Hepatocyte (in vitro differentiated cells): ENCODE data around the gene FBXW2. TPM values are rescaled to one million over a fixed set of nuclear protein-coding genes. Genes with fewer than 3 reads are reported as not detected.

ENCODE experiments used
- DNase-seq: peaks from one replicate; pipeline ENCODE4 v3.0.0-alpha.2; 2016; ENCODE audit warnings: low spot score
- H2AFZ ChIP-seq: fragments of 200-600 bp; sonication (generic); 2 replicates; pipeline ENCODE4 v1.6.0; 2016; ENCODE audit warnings: antibody characterized with exemption, mild to moderate bottlenecking
- H3K27ac ChIP-seq: fragments of 200-600 bp; sonication (generic); 2 replicates; pipeline ENCODE4 v1.5.1; 2016; ENCODE audit warnings: mild to moderate bottlenecking
- H3K27me3 ChIP-seq: fragments of 200-600 bp; sonication (generic); 2 replicates; pipeline ENCODE4 v1.6.1; 2016
- H3K36me3 ChIP-seq: fragments of 200-600 bp; sonication (generic); replicated peaks from 2 replicates; pipeline ENCODE4 v1.5.1; 2016; ENCODE audit warnings: low read depth; ENCODE audit not compliant: insufficient read depth
- H3K4me1 ChIP-seq: fragments of 200-600 bp; sonication (generic); 2 replicates; pipeline ENCODE4 v1.5.1; 2016; ENCODE audit warnings: mild to moderate bottlenecking, moderate library complexity; ENCODE audit not compliant: insufficient read depth
- H3K4me2 ChIP-seq: fragments of 200-600 bp; sonication (generic); 2 replicates; pipeline ENCODE4 v1.6.0; 2016
- H3K4me3 ChIP-seq: fragments of 200-600 bp; sonication (generic); 2 replicates; pipeline ENCODE4 v1.5.1; 2016; ENCODE audit warnings: mild to moderate bottlenecking
- H3K79me2 ChIP-seq: fragments of 200-600 bp; sonication (generic); 2 replicates; pipeline ENCODE4 v1.6.0; 2017; ENCODE audit warnings: mild to moderate bottlenecking
- H3K9me2 ChIP-seq: fragments of 200-600 bp; sonication (generic); replicated peaks from 2 replicates; pipeline ENCODE4 v1.6.0; 2017; ENCODE audit warnings: mild to moderate bottlenecking; ENCODE audit not compliant: insufficient read depth
- H3K9me3 ChIP-seq: fragments of 200-600 bp; sonication (generic); 2 replicates; pipeline ENCODE4 v1.5.1; 2016; ENCODE audit warnings: low read depth, mild to moderate bottlenecking
- H4K20me1 ChIP-seq: fragments of 200-600 bp; sonication (generic); 2 replicates; pipeline ENCODE4 v1.6.0; 2016; ENCODE audit warnings: mild to moderate bottlenecking; ENCODE audit not compliant: insufficient read depth, poor library complexity, severe bottlenecking
- CTCF ChIP-seq: fragments of 200-600 bp; sonication (generic); IDR thresholded peaks from 2 replicates; pipeline ENCODE4 v1.5.1; 2016; ENCODE audit warnings: antibody characterized with exemption, mild to moderate bottlenecking; ENCODE audit not compliant: poor library complexity
- EZH2 ChIP-seq: fragments of 200-600 bp; sonication (generic); IDR thresholded peaks from 2 replicates; pipeline ENCODE4 v1.6.1; 2016; ENCODE audit warnings: antibody characterized with exemption, mild to moderate bottlenecking, borderline replicate concordance
- EZH2phosphoT487 ChIP-seq: fragments of 200-600 bp; sonication (generic); IDR thresholded peaks from one replicate; pipeline ENCODE4 v1.6.1; 2018; ENCODE audit warnings: antibody characterized with exemption, mild to moderate bottlenecking, low read depth, moderate library complexity; ENCODE audit not compliant: unreplicated experiment, severe bottlenecking
- WGBS: methylation state at CpG from one replicate; pipeline ENCODE4 v1.1.6; 2016; ENCODE audit warnings: low lambda C conversion rate; ENCODE audit errors: missing lambda C conversion rate; 5-methylcytosine and 5-hydroxymethylcytosine counted together
- polyA plus RNA-seq: library from polyadenylated mRNA; unstranded; fragments of >200 nt; fragmentation: Nextera tagmentation; extraction: Ambion mirVana; gene quantifications from 2 replicates; pipeline ENCODE4 v1.2.1, GENCODE V29; 2016
- total RNA-seq: library from RNA; depleted of rRNA; stranded (reverse); fragments of >200 nt; gene quantifications from 2 replicates; pipeline ENCODE4 v1.2.3, GENCODE V29; 2014

The FBXW2 gene
- total and polyA plus RNA-seq, 2 experiments from 2014 or later: 34.6 to 52.0 TPM

GRCh38 chr9:120712539-120713031, 80.6 kb downstream of the FBXW2 start:
- peaks cover 61% of the 10 kb centered on the region for H3K79me2 ChIP-seq
- WGBS: 40% methylated on average over 4 of the region's 4 CpGs

GRCh38 chr9:120711841-120712538, 81.2 kb downstream of the FBXW2 start:
- 73% methylated on average over 5 of the region's 5 CpGs for WGBS
- TF ChIP-seq EZH2phosphoT487 (no peak), EZH2 (no peak), CTCF (no peak)
- Histone ChIP-seq H3K36me3 (no peaks in the 10 kb centered on the region), H3K4me1 (peaks cover 3% of the 10 kb centered on the region), H3K79me2 (peaks cover 66% of the 10 kb centered on the region), H3K9me3 (no peaks in the 10 kb centered on the region), H3K4me2 (peak overlapping the region; percentile 87), H3K27me3 (no peaks in the 10 kb centered on the region), H3K27ac (peak overlapping the region; percentile 71), H3K4me3 (peak overlapping the region; percentile 77), H2AFZ (no peak overlapping the region), H4K20me1 (peaks cover 7% of the 10 kb centered on the region), H3K9me2 (no peaks in the 10 kb centered on the region)
- DNase-seq: no peak

More at GRCh38 chr9:120712539-120713031, 80.6 kb downstream of the FBXW2 start:
- H3K27ac ChIP-seq: peak overlapping the region; percentile 71
- peak overlapping the region; percentile 77 for H3K4me3 ChIP-seq
- TF ChIP-seq CTCF: no peak
- no peak for TF ChIP-seq EZH2
- no peak for TF ChIP-seq EZH2phosphoT487
- H3K9me2 ChIP-seq: no peaks in the 10 kb centered on the region
- peak overlapping the region; percentile 87 for H3K4me2 ChIP-seq
- H3K36me3 ChIP-seq: no peaks in the 10 kb centered on the region
- no peak overlapping the region for H2AFZ ChIP-seq
- no peaks in the 10 kb centered on the region for H3K27me3 ChIP-seq
- no peak for DNase-seq
- H4K20me1 ChIP-seq: peaks cover 7% of the 10 kb centered on the region
- H3K4me1 ChIP-seq: peaks cover 3% of the 10 kb centered on the region
- no peaks in the 10 kb centered on the region for H3K9me3 ChIP-seq

- H2AFZ ChIP-seq: no peak overlapping the region
- H3K9me3 ChIP-seq: no peaks in the 10 kb centered on the region
- H3K4me1 ChIP-seq: peaks cover 3% of the 10 kb centered on the region
- H4K20me1 ChIP-seq: peaks cover 7% of the 10 kb centered on the region
- H3K36me3 ChIP-seq: no peaks in the 10 kb centered on the region
- no peaks in the 10 kb centered on the region for H3K27me3 ChIP-seq
- no peak for TF ChIP-seq EZH2
- no peak for TF ChIP-seq CTCF
- TF ChIP-seq EZH2phosphoT487: no peak
- H3K79me2 ChIP-seq: peaks cover 73% of the 10 kb centered on the region
- no peak overlapping the region for H3K4me3 ChIP-seq
- no peaks in the 10 kb centered on the region for H3K9me2 ChIP-seq
- H3K4me2 ChIP-seq: peak overlapping the region; percentile 87
- DNase-seq: no peak
- H3K27ac ChIP-seq: no peak overlapping the region
Observed at GRCh38 chr9:120711354-120711753, 81.9 kb downstream of the FBXW2 start.
